GM18519 (cell line): ENCODE data around the gene LAYN.

Experiments
- ATAC-seq: cut with Tn5 transposase; IDR thresholded peaks from one replicate; pipeline ENCODE4 v1.9.1; 2021; ENCODE audit warnings: mild to moderate bottlenecking, moderate library complexity; ENCODE audit not compliant: unreplicated experiment, low FRiP score

Gene LAYN

GRCh38 chr11:111589886-111590499 lies 49.5 kb downstream of the LAYN start:
- no peak for ATAC-seq

GRCh38 chr11:111591187-111591960 lies 50.9 kb downstream of the LAYN start:
- ATAC-seq: no peak

GRCh38 chr11:111592491-111592890 lies 52.0 kb downstream of the LAYN start:
- no peak for ATAC-seq

GRCh38 chr11:111596319-111596718 lies 55.8 kb downstream of the LAYN start:
- no peak for ATAC-seq

- ATAC-seq: no peak
These were observed 57.6 kb downstream of the LAYN start for GRCh38 chr11:111598148-111598547.

GRCh38 chr11:111598559-111598958 lies 58.0 kb downstream of the LAYN start:
- ATAC-seq: no peak

GRCh38 chr11:111601636-111601978 lies 61.1 kb downstream of the LAYN start:
- ATAC-seq: no peak

- ATAC-seq: peak; percentile 84
These were observed 61.7 kb downstream of the LAYN start, which contains the start of gene SIK2 for GRCh38 chr11:111601979-111602864. TSS of gene SIK2 (plus strand) at chr11:111602449. CDS start at chr11:111602564, 115 bp downstream.

- no peak for ATAC-seq
These were observed 62.5 kb downstream of the LAYN start for GRCh38 chr11:111602865-111603610.

GRCh38 chr11:111603611-111604130 lies 63.2 kb downstream of the LAYN start:
- ATAC-seq: no peak

GRCh38 chr11:111604392-111605009 lies 64.0 kb downstream of the LAYN start:
- ATAC-seq: no peak

GRCh38 chr11:111605681-111606080 lies 65.2 kb downstream of the LAYN start:
- ATAC-seq: no peak

GRCh38 chr11:111606986-111607385 lies 66.5 kb downstream of the LAYN start:
- ATAC-seq: no peak

GRCh38 chr11:111607751-111608150 lies 67.2 kb downstream of the LAYN start:
- no peak for ATAC-seq
